Left forelimb (tissue), 1 donor: ENCODE measurements around the gene OR11A1.

Experiments used
- DNase-seq: peaks from one replicate; pipeline ENCODE4 v3.0.0-alpha.2; 2018; ENCODE audit warnings: low spot score

Gene OR11A1

GRCh38 chr6:29456971-29457370, at the start of gene OR11A1, which contains the start of gene OR2H1:
Gene OR11A1, minus strand, starts transcription at chr6:29457071. Its CDS starts 29,430 bp downstream, at chr6:29427641.
Gene OR2H1, plus strand, starts transcription at chr6:29457155. Its CDS starts 4,615 bp downstream, at chr6:29461770.
- no peak for DNase-seq

- DNase-seq = no peak
Observed at GRCh38 chr6:29506446-29507067, 49.7 kb upstream of the OR11A1 start.

- DNase-seq = no peak
Observed at GRCh38 chr6:29505808-29506207, 48.9 kb upstream of the OR11A1 start.

GRCh38 chr6:29504961-29505360, 48.1 kb upstream of the OR11A1 start:
- DNase-seq = no peak

- DNase-seq = no peak
Observed at GRCh38 chr6:29502597-29502996, 45.7 kb upstream of the OR11A1 start.

GRCh38 chr6:29502181-29502580, 45.3 kb upstream of the OR11A1 start:
- no peak for DNase-seq

GRCh38 chr6:29501106-29501505, 44.2 kb upstream of the OR11A1 start:
- no peak for DNase-seq

- DNase-seq = no peak
Observed at GRCh38 chr6:29500594-29500993, 43.7 kb upstream of the OR11A1 start.

GRCh38 chr6:29499704-29500103, 42.8 kb upstream of the OR11A1 start:
- DNase-seq = no peak

- DNase-seq = no peak
Observed at GRCh38 chr6:29496961-29497360, 40.1 kb upstream of the OR11A1 start.

- no peak for DNase-seq
Observed at GRCh38 chr6:29495571-29495970, 38.7 kb upstream of the OR11A1 start.

GRCh38 chr6:29494131-29494530, 37.3 kb upstream of the OR11A1 start:
- DNase-seq = no peak

GRCh38 chr6:29493261-29493660, 36.4 kb upstream of the OR11A1 start:
- no peak for DNase-seq

GRCh38 chr6:29491574-29491973, 34.7 kb upstream of the OR11A1 start:
- DNase-seq = no peak

GRCh38 chr6:29490552-29490951, 33.7 kb upstream of the OR11A1 start:
- DNase-seq = no peak

- DNase-seq = no peak
Observed at GRCh38 chr6:29490055-29490454, 33.2 kb upstream of the OR11A1 start.

GRCh38 chr6:29489286-29489685, 32.4 kb upstream of the OR11A1 start:
- no peak for DNase-seq

GRCh38 chr6:29488874-29489273, 32.0 kb upstream of the OR11A1 start:
- DNase-seq = no peak

GRCh38 chr6:29487660-29488059, 30.8 kb upstream of the OR11A1 start, which contains the start of gene MAS1L:
Gene MAS1L, minus strand, starts transcription at chr6:29487956. Its CDS starts 54 bp downstream, at chr6:29487902.
- DNase-seq = no peak

GRCh38 chr6:29487131-29487530, 30.3 kb upstream of the OR11A1 start:
- no peak for DNase-seq

GRCh38 chr6:29486577-29486976, 29.7 kb upstream of the OR11A1 start:
- no peak for DNase-seq

- DNase-seq = no peak
Observed at GRCh38 chr6:29483735-29484134, 26.9 kb upstream of the OR11A1 start.

- DNase-seq = no peak
Observed at GRCh38 chr6:29483186-29483585, 26.3 kb upstream of the OR11A1 start.

GRCh38 chr6:29479560-29479959, 22.7 kb upstream of the OR11A1 start:
- DNase-seq = no peak
